Testis (tissue), 3 donors: ENCODE measurements around the gene PPP1R12B. TPM values are rescaled to one million over a fixed set of nuclear protein-coding genes. Genes with fewer than 3 reads are reported as not detected.
"Not testable (repeated sequence)": the region's sequence is repeated elsewhere in the genome, so short reads cannot be mapped to it uniquely, and the experiment has no call there.

Source experiments
- DNase-seq: peaks from one replicate; pipeline ENCODE4 v3.0.0-alpha.2; 2019
- H3K27ac ChIP-seq, 2 donors: fragments of 200-600 bp; sonication (generic); one replicate each; pipeline ENCODE4 v1.5.1; 2019
- H3K27me3 ChIP-seq: fragments of 200-600 bp; sonication (generic); one replicate; pipeline ENCODE4 v1.5.1; 2019
- H3K36me3 ChIP-seq: fragments of 200-600 bp; sonication (generic); one replicate; pipeline ENCODE4 v1.5.1; 2017; ENCODE audit warnings: low read depth; ENCODE audit errors: missing control alignments
- H3K4me1 ChIP-seq: fragments of 200-600 bp; sonication (generic); one replicate; pipeline ENCODE4 v1.5.1; 2019
- H3K4me3 ChIP-seq, 2 donors: fragments of 200-600 bp; sonication (generic); one replicate each; pipeline ENCODE4 v1.5.1; 2017 to 2019
- H3K9me3 ChIP-seq: fragments of 200-600 bp; sonication (generic); one replicate; pipeline ENCODE4 v1.5.1; 2017
- POLR2A ChIP-seq: fragments of 450-650 bp; IDR thresholded peaks from one replicate; pipeline ENCODE4 v1.6.1; 2017; ENCODE audit warnings: antibody characterized with exemption, mild to moderate bottlenecking, moderate library complexity
- WGBS, 2 donors: methylation state at CpG; one replicate each; pipeline ENCODE4 v1.1.5; 2018; 5-methylcytosine and 5-hydroxymethylcytosine counted together
- intact Hi-C: fragments of 100-400 bp; cut with DNase I; formaldehyde crosslinking; loops from one replicate; pipeline ENCODE4 v1.15.1; 2023; ENCODE audit warnings: low total_unique reads
- polyA plus RNA-seq: library from polyadenylated mRNA; stranded (reverse); fragments of 350-450 nt; fragmentation: Illumina TruSeq; extraction: RNeasy Lipid Tissue Mini Kit (QIAGEN cat#74804); gene quantifications from one replicate; pipeline ENCODE4 v1.2.3, GENCODE V29; 2014; ENCODE audit warnings: low read depth, low replicate concordance; ENCODE audit not compliant: insufficient read depth
- total RNA-seq, 2 donors: library from RNA; depleted of rRNA; stranded (reverse); fragments of >200 nt; gene quantifications; one replicate each; pipeline ENCODE4 v1.2.3, GENCODE V29; 2016
- TF ChIP-seq, protein P1 (sequence below), 3 experiments: fragments of 450-650 bp in 2 of 3; fragments of 200-600 bp in 1 of 3; sonication (generic) in 1 of 3; IDR thresholded peaks; one replicate each; pipeline ENCODE4 v1.5.1; 2016 to 2019; ENCODE audit warnings: antibody characterized with exemption in 3 of 3, mild to moderate bottlenecking in 2 of 3, moderate library complexity in 1 of 3

The PPP1R12B gene
- total and polyA plus RNA-seq, 3 donors from 2014 or later: 32.6 to 61.2 (median 54.6) TPM

DNA sequence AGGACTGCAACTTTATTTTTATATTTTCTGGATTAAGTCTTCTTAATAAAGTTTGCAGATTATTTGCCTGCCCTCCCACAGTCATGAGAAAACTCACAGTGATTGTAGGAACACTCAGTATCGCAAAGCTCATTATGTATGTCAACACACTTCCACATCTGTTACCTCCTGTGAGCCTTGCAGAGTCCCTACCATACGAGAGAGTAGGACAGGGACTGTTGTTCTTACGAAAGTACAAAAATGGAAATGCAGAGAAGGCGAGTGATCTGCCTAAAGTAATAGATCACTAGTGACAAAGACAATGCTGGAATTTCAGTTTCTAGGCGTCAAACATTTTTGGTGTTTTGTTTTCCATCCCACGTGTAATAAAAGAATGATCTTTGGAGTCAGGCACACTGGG, 230.1 kb downstream of the PPP1R12B start:
- H3K36me3 ChIP-seq: no peaks in the 10 kb centered on the region
- intact Hi-C loops: no loop called here
- no peak overlapping the region for H3K4me3 ChIP-seq
- whole genome bisulfite sequencing, 2 donors: 66 to 68% methylated on average over 6 of the region's 6 CpGs
- no peaks in the 10 kb centered on the region for H3K9me3 ChIP-seq
- DNase-seq: no peak
- H3K4me1 ChIP-seq: no peaks in the 10 kb centered on the region
- H3K27me3 ChIP-seq: no peaks in the 10 kb centered on the region
- TF ChIP-seq, protein P1, sequence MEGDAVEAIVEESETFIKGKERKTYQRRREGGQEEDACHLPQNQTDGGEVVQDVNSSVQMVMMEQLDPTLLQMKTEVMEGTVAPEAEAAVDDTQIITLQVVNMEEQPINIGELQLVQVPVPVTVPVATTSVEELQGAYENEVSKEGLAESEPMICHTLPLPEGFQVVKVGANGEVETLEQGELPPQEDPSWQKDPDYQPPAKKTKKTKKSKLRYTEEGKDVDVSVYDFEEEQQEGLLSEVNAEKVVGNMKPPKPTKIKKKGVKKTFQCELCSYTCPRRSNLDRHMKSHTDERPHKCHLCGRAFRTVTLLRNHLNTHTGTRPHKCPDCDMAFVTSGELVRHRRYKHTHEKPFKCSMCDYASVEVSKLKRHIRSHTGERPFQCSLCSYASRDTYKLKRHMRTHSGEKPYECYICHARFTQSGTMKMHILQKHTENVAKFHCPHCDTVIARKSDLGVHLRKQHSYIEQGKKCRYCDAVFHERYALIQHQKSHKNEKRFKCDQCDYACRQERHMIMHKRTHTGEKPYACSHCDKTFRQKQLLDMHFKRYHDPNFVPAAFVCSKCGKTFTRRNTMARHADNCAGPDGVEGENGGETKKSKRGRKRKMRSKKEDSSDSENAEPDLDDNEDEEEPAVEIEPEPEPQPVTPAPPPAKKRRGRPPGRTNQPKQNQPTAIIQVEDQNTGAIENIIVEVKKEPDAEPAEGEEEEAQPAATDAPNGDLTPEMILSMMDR (IDR thresholded peaks at IDR 0.05): no peak
- TF ChIP-seq POLR2A: no peak
- no peak overlapping the region for H3K27ac ChIP-seq

DNA sequence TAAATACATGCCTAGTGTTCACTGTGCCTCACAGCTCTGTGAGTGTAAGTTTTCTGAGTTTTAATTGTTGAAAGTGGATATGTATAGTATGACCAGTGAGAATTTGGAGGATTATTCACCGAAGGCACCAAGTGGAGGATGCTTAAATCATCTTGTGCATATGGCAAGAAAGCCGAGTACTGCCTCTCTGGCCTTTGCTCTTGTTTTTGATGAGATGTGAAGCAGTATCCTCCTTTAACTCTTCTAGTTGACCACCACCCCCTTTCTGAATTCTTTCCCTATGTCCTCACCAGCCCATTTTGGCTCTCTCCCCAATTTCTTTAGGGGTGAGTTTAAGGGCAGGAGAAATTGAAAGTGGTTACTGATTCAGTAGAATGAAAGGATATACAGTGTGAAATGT, 231.3 kb downstream of the PPP1R12B start:
- intact Hi-C loops: no loop called here
- no peaks in the 10 kb centered on the region for H3K4me1 ChIP-seq
- 76% methylated on average over 2 of the region's 2 CpGs for WGBS, 2 donors
- no peaks in the 10 kb centered on the region for H3K27me3 ChIP-seq
- DNase-seq: no peak
- no peak overlapping the region for H3K4me3 ChIP-seq
- TF ChIP-seq POLR2A: no peak
- TF ChIP-seq, protein P1 (IDR thresholded peaks at IDR 0.05): no peak
- no peaks in the 10 kb centered on the region for H3K36me3 ChIP-seq
- no peaks in the 10 kb centered on the region for H3K9me3 ChIP-seq
- H3K27ac ChIP-seq: no peak overlapping the region

DNA sequence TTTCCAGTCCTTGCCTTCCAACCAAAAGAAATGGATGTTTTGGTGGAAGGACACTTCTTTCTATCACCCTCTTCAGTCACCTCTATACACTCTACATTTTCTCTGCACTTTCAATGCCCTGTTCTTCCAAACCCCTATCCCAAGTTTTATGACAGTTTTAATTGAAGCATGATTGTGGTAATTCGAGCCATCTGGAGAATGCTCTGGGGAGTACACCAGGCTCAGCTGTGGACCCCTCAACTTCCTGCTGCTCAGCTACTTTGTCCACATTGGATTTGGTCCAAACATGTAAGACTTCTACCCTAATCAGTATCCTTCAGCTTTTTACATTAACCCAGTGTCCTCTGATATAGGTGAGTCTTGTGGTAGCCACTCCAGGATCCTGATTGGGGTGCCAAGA, 232.1 kb downstream of the PPP1R12B start:
- DNase-seq: no peak
- Histone ChIP-seq H3K27ac (no peak overlapping the region), H3K4me3 (no peak overlapping the region), H3K9me3 (no peaks in the 10 kb centered on the region), H3K4me1 (no peaks in the 10 kb centered on the region), H3K36me3 (no peaks in the 10 kb centered on the region), H3K27me3 (no peaks in the 10 kb centered on the region)
- intact Hi-C loops: no loop called here
- TF ChIP-seq, protein P1 (IDR thresholded peaks at IDR 0.05): no peak
- TF ChIP-seq POLR2A: no peak
- WGBS, 2 donors: 70 to 72% methylated on average over 1 of the region's 1 CpG

DNA sequence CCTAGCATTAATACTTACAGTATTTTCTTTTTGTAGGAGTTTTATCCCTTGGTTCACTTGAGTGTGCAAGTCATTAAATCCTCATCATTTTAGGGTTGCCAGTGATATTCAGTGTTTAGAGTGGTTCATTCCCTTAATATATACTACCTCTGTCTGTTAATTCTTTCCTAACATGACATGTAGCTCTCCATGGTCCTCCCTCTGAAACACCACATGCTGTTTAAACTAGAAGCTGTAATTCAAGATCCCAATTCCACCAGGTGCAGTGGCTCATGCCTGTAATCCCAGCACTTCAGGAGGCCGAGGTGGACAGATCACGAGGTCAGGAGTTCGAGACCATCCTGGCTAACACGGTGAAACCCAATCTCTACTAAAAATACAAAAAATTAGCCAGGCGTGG, 233.9 kb downstream of the PPP1R12B start:
- H3K27ac ChIP-seq, H3K27me3 ChIP-seq, H3K9me3 ChIP-seq, intact Hi-C loops, DNase-seq, H3K4me3 ChIP-seq, H3K36me3 ChIP-seq, H3K4me1 ChIP-seq: not testable (repeated sequence)
- WGBS, 2 donors: 90 to 93% methylated on average over 5 of the region's 5 CpGs

DNA sequence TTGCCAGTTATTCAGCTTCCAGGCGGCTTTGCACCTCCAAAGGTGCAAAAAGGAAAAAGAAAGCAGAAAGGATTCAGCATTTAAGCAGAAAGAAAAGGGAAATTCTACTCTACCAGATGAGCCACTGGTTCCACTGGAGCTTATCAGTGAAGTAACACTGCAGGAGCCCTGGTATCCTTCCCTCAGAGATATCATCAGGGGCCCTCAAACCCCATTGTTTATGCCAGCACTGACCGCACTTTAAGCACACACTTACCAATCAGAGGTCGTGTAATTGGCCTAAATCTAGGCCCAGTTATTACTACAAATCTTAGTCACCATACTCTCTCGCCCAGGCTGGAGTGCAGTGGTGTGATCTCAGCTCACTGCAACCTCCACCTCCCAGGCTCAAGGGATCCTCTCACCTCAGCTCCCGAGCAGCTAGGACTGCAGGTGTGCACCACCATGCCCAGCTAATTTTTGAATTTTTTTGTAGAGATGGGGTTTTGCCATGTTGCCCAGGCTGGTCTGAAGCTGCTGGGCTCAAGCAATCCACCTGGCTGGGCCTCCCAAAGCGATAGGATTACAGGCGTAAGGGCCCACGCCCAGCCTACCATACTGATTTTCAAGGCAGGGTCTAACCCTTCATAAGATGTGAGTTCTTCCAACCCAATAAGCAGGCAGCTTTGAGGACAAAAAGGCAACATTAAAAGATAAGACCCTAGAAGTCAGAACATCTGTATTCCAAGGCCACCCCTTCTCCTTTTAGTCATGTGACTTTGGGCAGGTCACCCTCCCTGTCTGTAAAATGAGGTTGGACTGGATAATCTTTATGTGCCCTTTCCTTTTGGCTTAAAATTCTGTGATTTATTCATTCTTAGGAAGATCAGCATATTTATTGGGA, 236.4 kb downstream of the PPP1R12B start:
- DNase-seq: no peak
- WGBS, 2 donors: 79 to 95% methylated on average over 8 of the region's 8 CpGs
- Histone ChIP-seq H3K27me3 (no peaks in the 10 kb centered on the region), H3K4me3 (no peak overlapping the region), H3K36me3 (no peaks in the 10 kb centered on the region), H3K27ac (no peak overlapping the region), H3K4me1 (peaks cover 19% of the 10 kb centered on the region), H3K9me3 (no peaks in the 10 kb centered on the region)
- TF ChIP-seq POLR2A: no peak
- TF ChIP-seq, protein P1 (IDR thresholded peaks at IDR 0.05): no peak
- intact Hi-C loops: no loop called here
